Measurements from ENCODE around the gene GABRB3.

The GABRB3 gene

DNA sequence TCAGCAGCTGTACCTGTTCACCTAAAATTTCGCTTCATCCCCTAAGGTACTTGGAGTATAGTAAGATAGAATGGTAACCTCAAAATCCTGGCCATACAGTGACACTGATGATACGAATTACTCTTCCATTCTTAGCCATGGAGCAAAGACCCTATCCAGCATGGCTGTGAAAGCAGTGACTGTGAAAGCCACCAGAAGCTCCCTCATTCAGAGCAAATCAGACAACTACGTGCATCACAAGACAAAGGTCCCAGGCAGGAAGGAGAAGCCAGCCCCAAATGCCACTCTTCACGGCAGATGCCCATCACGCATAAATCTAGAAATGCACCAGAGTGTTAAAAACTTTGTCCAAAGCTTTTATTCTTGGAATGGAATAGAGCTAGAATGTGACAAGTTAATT, 99.4 kb downstream of the GABRB3 start:
- DNase-seq: no peak

- DNase-seq: no peak
These were observed 102.8 kb downstream of the GABRB3 start for GRCh38 chr15:26670116-26670515.

DNA sequence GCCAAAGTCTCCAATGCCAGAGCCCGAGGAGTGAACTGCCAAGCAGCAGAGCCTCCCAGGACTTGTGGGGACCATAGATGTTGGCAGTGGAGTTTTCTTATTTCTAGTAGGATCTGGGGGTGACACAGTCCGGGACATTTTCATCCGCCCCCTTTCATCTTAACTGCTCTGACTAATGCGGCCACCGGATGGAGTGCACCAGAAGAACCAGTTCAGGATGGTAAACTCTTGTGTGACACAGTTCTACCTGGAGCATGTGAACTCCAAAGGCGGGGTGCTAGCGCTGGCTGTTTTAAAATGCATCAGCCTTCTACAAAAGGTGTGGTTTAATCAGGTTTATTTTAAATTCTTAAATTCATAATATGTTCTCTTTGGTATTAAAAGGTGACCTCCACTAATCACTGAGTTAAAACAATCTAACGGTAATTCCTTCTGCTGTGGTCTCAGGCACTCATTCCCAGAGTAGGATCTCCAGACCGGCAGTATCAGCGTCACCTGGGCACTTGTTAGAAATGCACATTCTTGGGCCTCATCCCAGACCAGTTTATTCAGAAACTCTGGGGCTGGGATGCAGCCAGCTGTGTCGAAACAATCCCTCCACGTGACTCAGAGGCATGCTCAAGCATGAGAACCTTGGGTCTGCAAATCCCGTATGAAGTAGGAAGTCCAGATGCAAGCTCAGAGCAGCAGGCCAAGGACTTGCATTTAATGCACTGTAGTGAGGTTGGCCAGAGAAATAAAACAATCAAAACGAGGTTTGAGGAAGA, 105.5 kb downstream of the GABRB3 start:
- DNase-seq: no peak

GRCh38 chr15:26665957-26666791, 106.7 kb downstream of the GABRB3 start:
- DNase-seq: no peak

GRCh38 chr15:26662283-26662682, 110.6 kb downstream of the GABRB3 start:
- no peak for DNase-seq

DNA sequence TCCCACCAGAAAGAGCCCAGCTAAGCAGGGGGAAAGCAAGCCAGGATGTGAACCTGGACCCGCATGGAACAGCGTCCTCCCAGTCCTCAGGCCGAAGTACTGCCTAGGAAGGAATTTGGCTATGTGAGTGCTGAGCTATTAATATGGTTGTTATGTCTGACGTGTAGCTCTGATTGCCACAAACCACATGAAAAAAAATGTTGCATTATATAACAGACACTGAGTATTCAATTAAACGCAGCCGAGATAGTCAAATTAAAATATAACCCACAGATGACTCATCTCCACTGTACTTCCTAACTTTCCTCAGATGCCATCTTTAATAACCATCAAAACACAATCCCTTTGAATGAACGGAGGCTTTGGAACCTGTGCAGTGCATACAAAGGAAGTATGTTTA, 111.1 kb downstream of the GABRB3 start:
- no peak for DNase-seq

DNA sequence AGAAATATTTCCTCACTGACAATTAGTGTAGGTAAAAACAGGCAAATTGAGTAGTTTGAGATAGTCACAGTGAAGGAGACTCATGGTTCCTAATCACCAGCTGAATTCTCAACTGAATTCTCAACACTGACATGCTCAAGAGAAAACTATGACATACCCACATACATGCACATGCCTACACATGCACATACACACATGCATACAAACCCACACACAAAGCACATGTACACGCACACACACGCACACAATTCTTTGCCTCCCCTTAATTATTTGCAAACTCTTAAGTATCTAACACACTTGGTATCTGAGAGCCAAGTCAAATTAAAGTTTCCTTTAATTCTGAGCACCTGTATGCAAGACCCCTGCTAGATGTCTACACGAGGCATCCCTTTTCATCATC, 111.8 kb downstream of the GABRB3 start:
- no peak for DNase-seq

DNA sequence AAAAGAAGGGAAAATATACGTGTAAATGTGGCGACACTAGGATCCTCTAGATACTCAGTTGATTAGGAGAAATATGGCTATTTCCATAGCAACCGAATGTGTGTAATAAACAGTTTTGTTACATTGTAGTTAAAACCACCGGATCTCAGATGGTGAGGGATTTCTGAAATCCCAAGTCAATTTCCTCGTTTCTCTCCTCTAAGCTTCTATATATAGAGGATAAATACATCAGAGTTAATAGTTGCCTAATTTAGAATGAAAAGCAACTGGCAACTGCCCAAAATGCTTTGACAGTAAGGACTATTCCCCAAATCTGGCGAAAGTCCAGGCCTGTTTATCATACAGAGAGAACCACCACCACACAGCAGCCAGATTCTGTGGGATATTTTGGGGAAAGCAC, 112.6 kb downstream of the GABRB3 start:
- DNase-seq: no peak

- DNase-seq: no peak
These were observed 114.6 kb downstream of the GABRB3 start for GRCh38 chr15:26658290-26658689.

DNA sequence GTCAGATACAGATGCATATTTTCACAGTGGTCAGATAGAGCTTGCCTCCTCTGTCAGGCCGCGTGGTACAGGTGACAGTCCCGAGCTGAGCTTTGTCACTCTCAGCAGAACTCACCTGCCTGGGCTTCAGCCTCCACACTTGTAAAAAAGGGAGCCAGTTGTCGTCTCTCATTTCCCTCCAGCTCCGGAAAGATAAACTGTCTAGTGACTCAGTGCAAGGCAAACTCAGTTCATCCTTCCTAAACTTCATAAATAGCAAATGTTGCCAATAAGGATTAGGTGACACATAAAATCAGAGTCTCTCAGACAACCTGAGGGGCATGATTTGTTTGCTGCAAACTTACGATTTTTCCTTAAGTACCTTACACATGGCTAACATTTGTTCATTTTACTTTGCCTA, 116.8 kb downstream of the GABRB3 start:
- no peak for DNase-seq

- DNase-seq: no peak
These were observed 121.0 kb downstream of the GABRB3 start for GRCh38 chr15:26651909-26652308.

DNA sequence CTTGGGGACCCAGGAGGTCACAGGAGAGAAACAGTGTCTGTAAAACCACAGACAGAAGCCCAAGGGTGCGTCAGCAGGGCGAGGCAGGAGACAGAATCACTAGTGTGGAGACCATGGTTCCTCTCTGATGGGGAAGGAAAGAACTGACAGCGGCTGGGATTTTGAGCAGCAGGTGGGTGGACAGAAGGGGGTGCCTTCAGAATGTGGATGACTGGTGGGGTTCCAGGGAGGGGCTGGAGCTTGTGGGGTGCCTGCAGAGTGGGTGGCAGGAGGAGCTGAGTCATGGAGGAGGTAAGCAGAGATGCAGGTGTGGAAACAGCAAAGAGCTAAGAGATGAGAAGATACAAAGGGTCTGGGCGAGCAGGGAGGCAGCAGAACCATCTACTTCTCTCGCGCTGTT, 124.2 kb downstream of the GABRB3 start:
- no peak for DNase-seq

DNA sequence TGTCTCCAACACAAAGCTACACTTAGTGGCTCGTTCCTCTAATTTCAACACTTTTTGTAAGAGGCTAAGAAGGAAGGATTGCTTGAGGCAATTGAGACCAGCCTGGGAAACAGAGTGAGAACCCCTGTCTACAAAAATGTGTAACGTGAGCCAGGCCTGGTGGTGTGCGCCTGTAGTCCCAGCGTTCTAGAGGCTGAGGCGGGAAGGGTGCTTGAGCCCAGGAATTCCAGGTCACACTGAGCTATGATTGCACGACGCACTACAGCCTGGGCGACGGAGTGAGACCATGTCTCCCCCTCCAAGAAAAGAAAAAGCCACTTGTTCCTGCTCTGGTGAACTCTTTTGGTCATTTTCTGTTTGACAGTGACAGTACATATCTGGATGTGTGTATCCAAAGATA, 127.9 kb downstream of the GABRB3 start:
- no peak for DNase-seq

DNA sequence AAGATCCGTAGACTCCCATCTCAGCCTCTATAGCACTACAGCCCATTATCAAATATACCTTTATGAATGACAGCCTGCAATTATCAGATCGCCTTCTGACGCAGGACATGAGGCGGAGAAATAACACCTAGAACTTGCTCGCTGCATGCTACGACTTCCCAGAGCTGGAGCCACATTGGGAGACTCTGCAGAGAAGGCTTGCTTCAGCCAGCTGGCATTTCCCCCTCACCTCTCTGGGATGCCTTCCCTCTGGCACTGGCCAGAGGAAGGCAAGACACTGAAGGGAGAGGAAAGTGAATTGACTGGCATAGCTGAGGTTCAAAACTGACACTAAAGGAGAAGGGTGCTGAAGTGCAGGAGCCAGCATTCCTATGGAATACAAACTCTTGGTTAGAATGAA, 131.7 kb downstream of the GABRB3 start:
- no peak for DNase-seq

DNA sequence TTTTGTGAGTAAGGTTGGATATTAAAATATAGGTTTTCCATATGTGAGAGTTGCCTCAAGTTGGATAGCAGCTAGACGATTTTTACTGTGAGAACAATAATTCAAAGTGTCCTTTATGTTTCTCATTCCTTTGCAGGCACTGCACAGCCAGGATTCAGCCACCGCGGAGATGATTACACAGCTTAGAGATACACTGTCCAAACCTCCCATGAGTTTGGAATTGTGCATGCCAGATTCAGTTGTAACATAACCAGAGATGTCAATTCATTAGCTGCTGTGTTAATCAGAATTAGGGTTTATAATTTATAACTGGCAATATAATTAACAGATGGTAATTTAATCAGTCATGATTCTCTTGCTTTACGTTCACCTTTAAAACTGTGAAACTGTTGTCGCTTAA, 132.3 kb downstream of the GABRB3 start:
- DNase-seq: no peak

- no peak for DNase-seq
These were observed 132.9 kb downstream of the GABRB3 start for GRCh38 chr15:26639966-26640365.

DNA sequence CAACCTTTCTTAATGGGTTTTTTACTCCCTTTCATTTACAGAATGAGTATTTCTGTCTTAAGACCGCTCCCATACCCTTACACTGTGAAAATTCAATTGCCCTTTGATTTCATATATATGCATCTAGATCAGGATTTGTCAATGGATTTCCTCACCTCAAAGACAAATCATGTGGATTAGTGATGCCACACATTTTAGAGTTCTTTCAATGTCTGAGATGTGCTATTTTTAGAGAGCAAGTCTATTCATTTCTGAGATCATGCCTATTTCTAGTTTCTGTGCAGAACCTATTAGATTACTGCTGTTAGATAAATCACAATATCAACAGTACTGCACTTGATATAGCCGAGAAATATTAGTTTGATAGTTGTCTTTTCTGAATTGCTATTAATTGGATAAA, 137.3 kb downstream of the GABRB3 start:
- no peak for DNase-seq

DNA sequence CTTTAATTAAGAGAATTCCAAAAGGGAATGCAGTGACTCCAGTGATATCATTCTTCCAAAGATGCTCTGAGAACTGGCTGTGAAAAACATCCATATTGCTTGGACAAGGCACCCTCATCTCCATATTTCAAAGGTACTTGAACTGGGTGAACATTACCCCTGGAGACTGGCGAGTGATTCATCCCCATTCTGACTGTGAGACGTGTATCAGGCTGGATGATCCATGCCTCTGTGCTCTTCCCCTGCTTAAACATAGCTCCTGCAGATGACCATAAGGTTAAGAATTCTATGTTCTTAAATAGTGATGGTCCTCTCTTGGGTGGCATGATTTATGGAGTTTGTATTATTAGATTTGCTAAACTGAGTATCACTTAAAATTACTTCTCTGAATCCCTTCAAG, 137.8 kb downstream of the GABRB3 start:
- DNase-seq: no peak

DNA sequence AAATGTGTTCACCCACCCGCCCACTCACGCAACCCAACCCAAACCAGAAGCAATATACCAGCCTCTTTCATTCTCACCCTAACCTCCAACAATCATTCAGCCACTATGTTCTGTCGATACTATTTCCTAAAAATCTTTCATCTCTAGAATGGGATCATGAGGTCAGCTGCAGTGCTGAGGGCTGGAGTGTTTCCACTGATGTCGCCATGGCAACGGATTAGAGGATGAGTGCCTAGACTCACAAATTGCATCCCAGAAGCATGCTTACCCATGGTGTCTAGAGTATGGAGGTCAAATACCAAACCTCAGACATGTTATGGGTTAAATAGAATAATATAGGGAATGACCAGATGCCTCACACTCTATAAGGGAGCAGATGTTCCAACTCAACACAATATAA, 138.5 kb downstream of the GABRB3 start:
- DNase-seq: no peak

DNA sequence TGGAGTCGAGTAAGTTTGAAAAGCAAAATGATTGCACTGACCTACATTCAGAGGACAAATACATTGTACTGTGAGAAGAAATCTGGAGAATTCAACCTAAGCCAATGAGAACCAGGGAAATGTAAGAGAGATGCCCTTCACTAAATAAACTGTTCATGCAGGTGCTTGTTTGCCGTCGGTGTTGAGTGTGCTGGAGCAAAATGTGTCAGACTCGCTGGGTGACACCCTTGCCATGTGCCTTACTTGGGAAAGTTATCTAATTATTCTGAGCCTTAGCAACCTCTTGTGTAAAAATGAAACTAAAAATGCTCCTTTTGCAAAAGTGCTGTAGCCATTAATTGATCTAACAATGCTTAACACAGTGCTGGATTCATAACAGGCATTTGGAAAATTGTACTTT, 140.4 kb downstream of the GABRB3 start:
- no peak for DNase-seq

DNA sequence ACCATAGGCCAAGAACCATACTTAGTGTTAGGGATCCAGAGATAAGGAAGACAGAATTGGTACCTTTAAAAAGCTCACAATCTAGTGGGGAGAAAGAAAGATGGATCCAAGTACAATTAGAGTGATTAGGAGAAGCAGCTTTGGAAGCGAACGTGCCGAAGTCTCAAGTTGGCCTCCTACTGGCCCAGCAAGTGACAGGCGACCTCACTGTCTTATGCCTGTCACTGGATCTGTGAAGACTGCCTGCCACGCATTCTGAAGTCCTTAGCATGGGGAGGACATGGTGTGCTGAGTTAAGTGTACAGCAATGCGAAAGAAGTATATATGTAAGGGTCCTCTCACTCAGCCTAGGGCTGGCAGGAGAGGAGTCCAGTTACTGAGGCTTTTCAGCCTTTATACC, 141.0 kb downstream of the GABRB3 start:
- no peak for DNase-seq

- DNase-seq: no peak
These were observed 142.0 kb downstream of the GABRB3 start for GRCh38 chr15:26630857-26631256.

GRCh38 chr15:26628879-26629529, 143.9 kb downstream of the GABRB3 start:
- no peak for DNase-seq

DNA sequence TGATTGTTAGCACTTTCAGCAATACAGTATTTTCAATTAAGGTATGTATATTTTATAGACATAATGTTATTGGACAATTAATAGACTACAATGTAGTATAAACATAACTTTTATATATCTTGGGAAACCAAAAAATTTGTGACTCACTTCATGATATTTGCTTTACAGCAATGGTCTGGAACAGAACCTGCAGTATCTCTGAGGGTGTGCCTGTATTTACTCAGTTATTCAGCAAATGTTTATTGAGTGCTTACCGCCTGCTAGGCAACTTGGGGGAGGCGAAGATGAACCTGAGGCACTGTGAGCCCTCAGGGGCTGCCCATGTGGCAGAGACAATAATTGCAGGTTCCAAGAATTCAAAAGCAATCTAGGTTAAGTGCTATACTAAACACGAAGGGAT, 144.8 kb downstream of the GABRB3 start:
- no peak for DNase-seq

Measured in stimulated activated CD4-positive, alpha-beta T cell treated with anti-CD3 and anti-CD28 coated beads, Interleukin-4, amount 100 ng/mL, for 24 hours (primary cell).